HEK293T (cell line): ENCODE data around the gene MYBBP1A.

ENCODE experiments used
- BHLHE40 ChIP-seq: fragments of 450-650 bp; IDR thresholded peaks from 2 replicates; pipeline ENCODE4 v1.6.1; 2016; ENCODE audit warnings: mild to moderate bottlenecking, moderate library complexity, borderline replicate concordance
- ELF4 ChIP-seq: fragments of 450-650 bp; IDR thresholded peaks from 2 replicates; pipeline ENCODE4 v1.6.1; 2017; ENCODE audit warnings: antibody characterized with exemption
- FOXA1 ChIP-seq: fragments of 450-650 bp; IDR thresholded peaks from 2 replicates; pipeline ENCODE4 v1.6.1; 2016; ENCODE audit warnings: mild to moderate bottlenecking
- FOXK2 ChIP-seq: fragments of 450-650 bp; IDR thresholded peaks from 2 replicates; pipeline ENCODE4 v1.6.1; 2016; ENCODE audit warnings: mild to moderate bottlenecking
- FOXM1 ChIP-seq: fragments of 450-650 bp; IDR thresholded peaks from 2 replicates; pipeline ENCODE4 v1.6.1; 2017; ENCODE audit warnings: mild to moderate bottlenecking, borderline replicate concordance
- L3MBTL2 ChIP-seq: fragments of 450-650 bp; conservative IDR thresholded peaks from 2 replicates; pipeline ENCODE4 v1.6.1; 2016; ENCODE audit warnings: mild to moderate bottlenecking
- LEF1 ChIP-seq: fragments of 450-650 bp; IDR thresholded peaks from 2 replicates; pipeline ENCODE4 v1.6.1; 2017; ENCODE audit warnings: mild to moderate bottlenecking, borderline replicate concordance
- NFRKB ChIP-seq: fragments of 450-650 bp; IDR thresholded peaks from 2 replicates; pipeline ENCODE4 v1.6.1; 2016; ENCODE audit warnings: mild to moderate bottlenecking, moderate library complexity
- SP1 ChIP-seq: fragments of 450-650 bp; IDR thresholded peaks from 2 replicates; pipeline ENCODE4 v1.6.1; 2017
- ZNF384 ChIP-seq: fragments of 450-650 bp; IDR thresholded peaks from 2 replicates; pipeline ENCODE4 v1.6.1; 2016
- TF ChIP-seq, protein P1 (sequence below): fragments of 450-650 bp; IDR thresholded peaks from 2 replicates; pipeline ENCODE4 v1.6.1; 2016

DNA sequence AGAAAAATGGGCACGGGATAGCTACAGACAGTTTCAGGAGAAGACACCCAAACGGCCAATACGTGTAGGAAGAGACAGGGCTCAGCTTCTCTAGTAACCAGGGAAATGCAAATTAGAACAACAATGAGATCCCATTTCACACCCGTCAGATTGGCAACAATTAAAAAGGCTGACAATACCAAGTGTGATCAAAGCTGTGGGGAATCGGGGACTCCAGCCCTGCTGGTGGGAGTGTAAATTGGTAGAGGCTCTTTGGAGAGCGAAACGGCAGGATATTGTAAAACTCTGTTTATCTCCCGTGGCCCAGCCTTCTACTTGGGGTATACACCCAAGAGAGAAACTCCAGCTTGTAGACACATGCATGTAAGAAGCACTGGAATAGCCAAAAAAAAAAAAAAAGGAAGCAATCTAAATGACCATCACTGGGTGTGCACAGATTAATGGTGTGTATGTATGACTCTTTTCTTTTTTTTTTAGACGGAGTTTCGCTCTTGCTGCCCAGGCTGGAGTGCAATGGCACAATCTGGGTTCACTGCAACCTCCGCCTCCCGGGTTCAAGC is 27.5 kb downstream of the MYBBP1A start:
- TF ChIP-seq FOXK2 (no peak), NFRKB (no peak), LEF1 (no peak), FOXA1 (no peak), SP1 (no peak), L3MBTL2 (no peak), ZNF384 (no peak), ELF4 (no peak), BHLHE40 (no peak), FOXM1 (no peak)
- TF ChIP-seq, protein P1, sequence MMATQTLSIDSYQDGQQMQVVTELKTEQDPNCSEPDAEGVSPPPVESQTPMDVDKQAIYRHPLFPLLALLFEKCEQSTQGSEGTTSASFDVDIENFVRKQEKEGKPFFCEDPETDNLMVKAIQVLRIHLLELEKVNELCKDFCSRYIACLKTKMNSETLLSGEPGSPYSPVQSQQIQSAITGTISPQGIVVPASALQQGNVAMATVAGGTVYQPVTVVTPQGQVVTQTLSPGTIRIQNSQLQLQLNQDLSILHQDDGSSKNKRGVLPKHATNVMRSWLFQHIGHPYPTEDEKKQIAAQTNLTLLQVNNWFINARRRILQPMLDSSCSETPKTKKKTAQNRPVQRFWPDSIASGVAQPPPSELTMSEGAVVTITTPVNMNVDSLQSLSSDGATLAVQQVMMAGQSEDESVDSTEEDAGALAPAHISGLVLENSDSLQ, result no peak
